NCI-H510A (cell line): ENCODE measurements around the gene OSBPL9.

Experiments used
- DNase-seq: peaks from one replicate; lab custom pipeline; 2025; lab: John Stamatoyannopoulos, UW

OSBPL9 gene

GRCh38 chr1:51616903-51617708 is at the start of gene OSBPL9:
TSS of gene OSBPL9 (plus strand) at chr1:51617092. CDS start at chr1:51617111, 19 bp downstream.
- DNase-seq: peak; percentile 81

GRCh38 chr1:51567653-51568052 is 49.2 kb upstream of the OSBPL9 start:
- no peak for DNase-seq

- DNase-seq: no peak
Measured at GRCh38 chr1:51568231-51568935, 48.5 kb upstream of the OSBPL9 start.

GRCh38 chr1:51569284-51570062 is 47.4 kb upstream of the OSBPL9 start:
- DNase-seq: no peak

GRCh38 chr1:51570063-51570710 is 46.7 kb upstream of the OSBPL9 start:
- no peak for DNase-seq

- DNase-seq: no peak
Measured at GRCh38 chr1:51572365-51572764, 44.5 kb upstream of the OSBPL9 start.

GRCh38 chr1:51574796-51575195 is 42.1 kb upstream of the OSBPL9 start:
- no peak for DNase-seq

- no peak for DNase-seq
Measured at GRCh38 chr1:51575406-51576084, 41.3 kb upstream of the OSBPL9 start.

GRCh38 chr1:51576085-51576444 is 40.8 kb upstream of the OSBPL9 start:
- DNase-seq: no peak

- no peak for DNase-seq
Measured at GRCh38 chr1:51576923-51577322, 40.0 kb upstream of the OSBPL9 start.

- DNase-seq: no peak
Measured at GRCh38 chr1:51578383-51579109, 38.3 kb upstream of the OSBPL9 start.

GRCh38 chr1:51581238-51581637 is 35.7 kb upstream of the OSBPL9 start:
- DNase-seq: no peak

GRCh38 chr1:51583532-51583931 is 33.4 kb upstream of the OSBPL9 start:
- no peak for DNase-seq

- DNase-seq: no peak
Measured at GRCh38 chr1:51584021-51584420, 32.9 kb upstream of the OSBPL9 start.

GRCh38 chr1:51592711-51593110 is 24.2 kb upstream of the OSBPL9 start:
- DNase-seq: no peak

- no peak for DNase-seq
Measured at GRCh38 chr1:51594716-51595115, 22.2 kb upstream of the OSBPL9 start.

GRCh38 chr1:51600529-51600928 is 16.4 kb upstream of the OSBPL9 start:
- DNase-seq: no peak

- no peak for DNase-seq
Measured at GRCh38 chr1:51600965-51601364, 15.9 kb upstream of the OSBPL9 start.

GRCh38 chr1:51605961-51606723 is 10.8 kb upstream of the OSBPL9 start:
- no peak for DNase-seq

GRCh38 chr1:51607681-51608095 is 9.2 kb upstream of the OSBPL9 start:
- no peak for DNase-seq
